HG03460 (cell line): ENCODE data around the gene STOML1.
"Not testable (repeated sequence)": the region's sequence is repeated elsewhere in the genome, so short reads cannot be mapped to it uniquely, and the experiment has no call there.

Source experiments
- ATAC-seq: cut with Tn5 transposase; IDR thresholded peaks from one replicate; pipeline ENCODE4 v1.9.1; 2021; ENCODE audit not compliant: unreplicated experiment

The STOML1 gene

DNA sequence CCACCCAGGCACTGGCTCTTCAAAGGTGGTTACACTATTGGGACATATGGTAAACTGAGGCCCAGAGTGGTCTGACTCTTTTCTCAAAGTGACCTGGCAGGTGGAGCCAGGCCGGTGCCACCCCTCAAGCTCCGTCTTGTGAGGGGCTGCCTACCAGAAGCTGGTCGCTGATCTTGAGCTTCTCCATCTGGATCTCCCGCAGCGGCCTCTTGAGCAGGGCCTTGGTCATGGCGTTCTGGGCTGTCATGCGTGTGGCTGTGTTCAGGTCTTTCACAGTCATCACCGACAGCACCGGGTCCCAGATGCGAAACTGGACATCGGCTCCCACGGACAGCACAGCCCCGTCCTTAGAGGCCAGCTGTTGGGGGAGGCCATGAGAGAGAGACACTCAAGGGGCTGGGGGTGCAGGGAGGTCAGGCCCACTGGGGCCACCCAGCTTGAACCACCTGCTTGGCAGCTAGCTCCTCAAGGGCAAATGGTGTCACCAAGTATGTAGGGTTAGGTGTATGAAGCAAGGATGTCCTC is 3.6 kb downstream of the STOML1 start:
- no peak for ATAC-seq

DNA sequence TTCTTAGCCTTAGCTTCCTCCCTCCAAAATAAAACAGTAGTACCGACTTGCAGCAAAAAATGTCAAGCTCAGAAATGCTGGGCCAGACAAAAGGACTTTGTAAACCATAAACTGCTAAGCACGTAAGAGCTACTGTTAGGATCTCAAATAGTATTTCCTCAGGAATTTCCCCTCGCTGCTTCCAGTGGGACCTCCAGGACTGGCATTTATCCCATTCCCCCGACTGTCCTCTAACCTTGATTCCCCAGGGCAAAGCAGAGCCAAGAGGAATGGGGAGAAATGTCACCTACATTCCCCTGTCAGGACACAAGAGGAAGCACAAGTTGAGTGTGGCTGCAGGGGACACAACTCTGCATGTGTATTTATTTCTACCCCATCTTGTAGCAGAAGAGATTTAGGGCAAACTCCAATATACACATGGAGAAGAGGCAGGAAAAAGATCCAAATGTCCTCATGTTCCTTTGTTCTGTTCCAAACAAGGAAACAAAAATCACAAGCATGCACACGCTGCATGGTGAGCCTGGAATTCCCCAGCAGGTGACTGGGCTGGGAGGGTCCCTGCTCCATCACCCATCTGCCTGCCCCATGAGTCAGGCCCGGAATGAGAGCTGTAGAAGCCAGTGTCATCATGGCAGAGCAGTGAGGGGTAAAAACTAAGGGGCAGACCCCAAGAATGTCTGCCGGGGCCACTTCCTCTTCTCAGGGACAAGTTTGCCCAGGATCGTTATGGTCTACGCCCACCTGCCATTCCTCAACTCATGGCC is 4.2 kb downstream of the STOML1 start:
- no peak for ATAC-seq

DNA sequence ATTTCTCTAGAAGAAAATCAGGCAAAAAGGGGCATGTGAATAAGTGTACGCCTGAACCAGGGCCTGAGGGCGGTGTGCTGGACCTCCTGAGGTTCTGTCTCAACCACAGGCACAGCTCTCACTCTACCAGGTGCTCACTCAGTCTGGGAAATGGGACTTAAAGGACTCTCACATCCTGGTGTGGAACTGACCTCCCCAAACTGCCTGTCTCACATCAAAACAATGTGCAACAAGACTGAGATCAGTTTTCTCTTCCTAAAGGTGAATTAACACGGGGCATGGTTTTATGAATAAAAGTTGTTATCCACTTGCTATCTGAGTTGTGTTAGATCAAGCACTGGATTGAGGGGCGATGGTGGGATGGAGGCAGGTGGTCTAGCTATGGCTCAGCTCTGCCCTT is 4.8 kb downstream of the STOML1 start:
- ATAC-seq = no peak

DNA sequence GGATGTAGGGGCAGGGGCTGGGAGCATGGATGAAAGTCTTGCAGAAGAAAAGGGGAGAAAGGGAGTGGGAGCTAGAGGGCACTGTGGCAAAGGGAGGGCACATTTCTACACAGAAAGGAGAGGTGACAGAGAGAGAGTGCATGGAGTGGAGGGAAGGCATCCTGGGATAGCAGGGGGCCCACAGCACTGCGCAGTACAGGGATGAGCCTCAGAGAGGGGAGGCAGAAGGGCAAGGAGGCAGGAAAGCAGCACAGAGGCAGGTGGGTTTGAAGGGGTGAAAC is 5.4 kb downstream of the STOML1 start:
- no peak for ATAC-seq

DNA sequence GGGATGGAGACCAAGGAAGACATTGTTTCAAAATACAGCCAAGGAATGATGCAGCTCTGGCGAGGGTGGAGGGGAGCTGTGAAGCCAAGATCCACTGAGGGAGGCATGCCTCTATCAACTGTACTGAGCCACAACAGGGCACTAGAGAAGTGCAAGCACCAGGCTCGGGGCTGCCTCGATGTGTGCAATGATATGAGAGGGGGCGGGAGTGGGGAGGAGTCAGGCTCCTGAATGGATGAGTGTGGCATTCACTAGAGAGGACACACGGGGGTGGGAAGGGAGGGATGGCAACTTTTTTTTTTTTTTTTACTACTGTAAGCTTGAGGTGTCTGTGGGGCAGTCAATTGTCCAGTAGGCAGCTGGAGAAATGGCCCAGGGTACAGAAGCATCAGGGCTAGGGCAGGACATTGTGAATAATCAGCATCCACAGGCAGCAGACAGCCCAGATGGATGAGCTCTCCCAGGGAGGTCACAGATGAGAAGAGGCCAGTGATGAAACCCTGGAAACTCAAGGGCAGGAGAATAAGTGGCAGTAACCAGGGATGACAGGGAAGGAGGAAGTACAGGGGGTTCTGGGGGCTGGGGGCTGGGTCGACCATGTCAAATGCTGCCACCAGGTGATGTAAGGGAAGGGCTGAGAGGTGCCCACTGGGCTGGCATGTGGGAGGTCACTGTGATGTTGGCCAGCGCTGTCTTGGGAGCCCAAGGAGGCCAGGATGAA is 5.9 kb downstream of the STOML1 start:
- no peak for ATAC-seq

DNA sequence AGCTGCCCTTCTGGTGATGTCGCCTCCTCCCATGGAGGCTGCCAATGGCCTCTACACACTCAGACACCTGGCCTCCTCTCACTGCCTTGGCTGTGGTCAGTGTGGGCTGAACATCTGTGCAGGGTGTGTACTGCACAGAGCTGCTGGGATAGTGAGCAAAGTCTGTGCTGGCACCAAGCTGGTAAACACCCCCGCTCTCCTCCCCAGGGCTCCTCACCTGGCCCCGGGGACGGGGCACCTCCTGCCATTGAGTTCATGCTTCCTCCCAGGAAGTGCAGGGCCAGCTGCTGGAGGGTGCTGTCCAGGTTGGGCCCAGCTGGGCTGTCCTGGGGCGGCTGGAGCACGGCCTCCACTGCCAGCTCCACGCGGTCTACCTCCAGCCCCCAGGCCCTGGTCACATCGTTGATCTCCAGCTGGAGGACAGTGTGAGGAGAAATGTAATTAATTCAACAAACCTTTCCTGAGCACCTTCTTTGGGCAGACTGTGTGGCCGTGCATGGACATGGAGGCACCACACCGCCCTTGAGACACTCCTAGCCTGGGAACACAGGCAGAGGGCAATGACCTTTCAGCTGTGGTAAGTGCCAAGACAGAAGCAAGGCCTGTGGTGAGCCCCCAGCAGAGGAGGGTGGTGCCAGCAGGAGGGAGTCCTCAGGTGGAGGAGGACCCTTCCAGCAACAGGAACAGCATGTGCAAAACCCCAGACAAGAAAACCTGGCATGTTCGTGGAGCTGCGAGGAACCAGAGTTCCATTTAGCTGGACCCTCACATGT is 6.8 kb downstream of the STOML1 start:
- ATAC-seq = no peak

DNA sequence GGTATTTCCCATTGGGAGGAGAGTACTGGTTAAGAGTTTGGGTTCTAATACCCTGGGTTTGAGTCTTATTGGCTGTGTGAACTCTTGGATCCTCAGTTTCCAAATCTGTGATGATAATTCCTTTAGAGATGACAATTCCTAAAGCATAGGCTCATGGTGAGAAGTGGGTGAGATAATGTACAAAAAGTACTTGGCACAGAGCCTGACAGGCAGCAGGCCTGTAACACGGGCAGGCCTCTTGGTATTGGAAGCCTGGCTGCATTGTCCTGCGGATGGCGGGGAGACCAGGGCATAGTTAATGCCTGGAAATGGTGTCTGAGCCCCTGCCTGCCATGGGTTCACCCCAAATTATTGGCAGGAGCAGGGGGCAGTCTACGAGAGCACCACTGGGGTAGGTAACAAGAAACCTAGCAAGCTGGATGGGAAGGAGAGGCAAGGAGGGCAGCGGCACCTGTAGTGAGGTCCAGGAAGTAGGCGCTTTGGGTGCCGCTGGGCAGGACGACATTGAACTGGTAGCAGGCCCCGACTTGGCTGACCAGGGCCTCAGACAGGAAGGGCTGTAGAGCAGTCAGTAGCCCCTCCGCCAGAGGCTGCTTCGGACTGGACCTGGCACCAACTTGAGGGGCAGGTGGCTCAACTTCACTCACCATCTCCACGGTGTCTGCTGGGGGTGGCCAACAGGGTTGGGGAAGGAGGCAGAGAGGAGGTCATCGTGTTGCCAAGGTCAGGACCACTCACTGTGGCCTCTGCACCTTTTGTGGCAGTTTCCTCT is 7.7 kb downstream of the STOML1 start:
- ATAC-seq = no peak

DNA sequence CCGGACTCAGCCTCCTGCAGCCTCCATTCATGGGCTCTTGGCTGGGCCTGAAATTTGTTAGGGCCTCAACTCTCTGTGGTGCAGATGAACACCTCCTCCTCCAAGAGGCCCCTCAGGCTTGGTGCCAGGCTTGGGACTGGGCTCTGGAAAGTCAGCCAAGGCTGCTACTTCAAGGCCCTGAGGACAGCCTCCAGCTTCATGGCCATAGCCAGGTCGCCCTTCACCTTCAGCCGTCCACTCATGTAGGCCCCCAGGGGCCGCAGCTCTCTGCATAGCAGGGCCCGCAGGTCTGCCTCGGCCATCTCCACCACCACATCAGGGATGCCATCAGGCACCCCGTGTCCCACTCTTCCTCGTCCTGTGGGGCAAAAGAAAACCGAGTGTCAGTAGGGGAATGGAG is 8.3 kb downstream of the STOML1 start:
- ATAC-seq = no peak

DNA sequence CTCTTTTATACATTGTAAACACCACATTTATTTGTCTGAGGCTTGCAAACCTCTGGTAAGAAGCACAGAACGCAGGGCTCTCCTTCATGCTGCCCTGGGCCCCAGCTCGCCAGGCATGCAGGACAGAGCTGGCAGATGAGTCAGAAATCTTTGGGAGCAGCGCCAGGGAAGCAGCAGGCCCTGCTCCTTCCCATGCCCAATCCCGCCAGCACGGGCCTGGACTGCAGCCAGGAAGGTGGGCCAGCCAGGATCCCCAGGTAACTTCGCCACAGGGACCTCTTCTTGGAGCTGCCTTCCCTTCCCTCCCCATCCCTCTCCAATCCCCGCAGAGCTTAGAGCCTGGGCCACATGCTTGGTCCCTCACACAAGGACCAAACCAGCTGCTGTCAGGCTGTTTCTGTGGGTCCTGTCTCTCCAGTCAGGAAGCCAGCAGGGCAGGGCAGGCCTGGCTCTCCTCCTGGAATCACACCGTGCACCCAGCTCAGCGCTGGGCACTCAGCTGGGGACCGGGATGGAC is 8.8 kb downstream of the STOML1 start:
- no peak for ATAC-seq

DNA sequence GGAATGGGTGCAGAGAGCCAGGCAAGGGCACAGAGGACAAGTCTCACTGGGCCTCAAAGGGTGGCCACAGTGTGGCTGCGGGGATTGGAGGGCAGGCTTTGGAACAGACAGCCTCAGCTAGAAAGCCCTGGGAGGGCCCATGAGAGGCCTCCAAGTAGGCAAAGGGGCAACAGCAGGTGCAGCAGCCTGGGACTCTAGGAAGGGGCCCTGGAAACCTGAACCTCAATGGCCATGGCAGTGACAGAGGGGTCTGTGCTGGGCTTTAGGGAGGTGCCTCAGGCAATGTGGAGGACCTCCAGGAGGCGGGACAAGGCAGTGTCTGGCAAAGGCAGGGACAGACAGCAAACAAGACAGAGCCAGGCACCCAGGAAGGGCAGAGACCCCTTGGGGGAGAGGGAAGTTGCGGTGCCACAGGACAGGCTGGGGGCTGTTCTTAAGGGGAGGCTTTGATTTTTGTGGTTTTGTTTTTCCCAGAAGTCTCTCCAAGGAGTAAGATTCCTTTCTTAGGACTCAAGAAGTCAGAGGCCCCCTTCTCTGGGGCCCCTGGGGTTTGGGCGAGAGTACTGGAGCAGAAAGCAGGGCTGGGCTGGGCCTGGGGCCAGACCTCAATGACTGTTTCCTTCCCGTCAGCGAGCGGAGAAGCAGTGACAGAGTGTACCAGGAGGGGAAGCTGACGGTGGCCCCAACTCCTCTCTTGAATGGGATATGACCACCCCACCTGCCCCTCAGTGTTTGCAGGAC is 9.7 kb downstream of the STOML1 start:
- no peak for ATAC-seq

DNA sequence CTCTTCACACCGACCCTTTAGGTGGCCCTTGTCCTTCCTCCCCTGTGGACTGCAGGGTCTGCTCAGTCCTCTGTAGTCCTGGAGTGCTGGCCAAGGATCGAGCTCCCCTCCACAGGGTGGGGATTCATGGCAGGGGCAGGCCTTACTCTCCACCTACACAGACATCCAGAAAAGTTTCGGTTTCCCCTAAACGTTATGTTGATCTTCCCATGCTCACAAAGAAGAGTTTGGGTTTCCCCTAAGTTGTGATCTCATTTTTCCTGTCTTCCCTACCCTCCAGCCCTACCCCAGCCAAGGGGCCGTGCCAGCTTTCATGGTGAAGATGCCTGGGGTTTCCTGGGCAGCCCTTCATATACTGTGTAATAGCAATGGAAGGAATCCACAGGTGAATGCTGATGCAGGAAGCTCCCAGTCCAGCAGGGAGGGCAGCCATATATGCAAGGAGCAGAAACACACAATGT is 10.3 kb downstream of the STOML1 start:
- ATAC-seq = no peak

DNA sequence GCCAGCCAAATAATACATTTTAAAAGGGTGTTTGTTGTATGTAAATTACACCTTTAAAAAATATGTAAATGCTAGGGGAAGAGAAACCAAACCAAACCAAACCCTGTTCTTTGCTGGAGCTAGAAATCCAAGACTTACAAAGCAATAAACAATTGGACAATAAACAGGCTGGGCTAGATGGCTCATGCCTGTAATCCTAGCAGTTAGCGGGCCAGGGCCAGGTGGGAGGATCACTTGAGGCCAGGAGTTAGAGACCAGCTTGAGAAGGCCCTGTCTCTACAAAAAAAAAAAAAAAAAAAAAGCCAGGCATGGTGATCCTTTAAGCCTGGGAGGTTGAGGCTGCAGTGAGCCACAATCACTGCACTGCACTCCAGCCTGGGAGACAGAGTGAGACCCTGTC is 12.5 kb downstream of the STOML1 start:
- ATAC-seq = no peak

DNA sequence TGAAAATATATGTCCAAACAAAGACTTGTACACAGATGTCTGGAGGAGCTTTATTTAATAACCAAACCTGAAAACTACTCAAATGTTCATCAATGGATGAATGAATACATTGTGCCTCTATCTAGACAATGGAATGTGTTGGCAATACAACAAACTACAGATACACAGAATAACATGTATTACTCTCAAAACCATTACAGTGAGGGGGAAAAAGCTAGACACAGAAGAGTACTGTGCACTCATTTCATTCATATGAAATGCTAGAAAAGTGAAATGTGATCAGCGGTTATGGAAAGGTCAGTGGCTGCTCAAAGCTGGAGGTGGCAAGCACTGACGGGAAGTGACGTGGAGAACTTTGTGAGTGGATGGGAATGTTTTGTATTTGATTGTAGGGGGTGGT is 13.2 kb downstream of the STOML1 start:
- ATAC-seq = no peak

DNA sequence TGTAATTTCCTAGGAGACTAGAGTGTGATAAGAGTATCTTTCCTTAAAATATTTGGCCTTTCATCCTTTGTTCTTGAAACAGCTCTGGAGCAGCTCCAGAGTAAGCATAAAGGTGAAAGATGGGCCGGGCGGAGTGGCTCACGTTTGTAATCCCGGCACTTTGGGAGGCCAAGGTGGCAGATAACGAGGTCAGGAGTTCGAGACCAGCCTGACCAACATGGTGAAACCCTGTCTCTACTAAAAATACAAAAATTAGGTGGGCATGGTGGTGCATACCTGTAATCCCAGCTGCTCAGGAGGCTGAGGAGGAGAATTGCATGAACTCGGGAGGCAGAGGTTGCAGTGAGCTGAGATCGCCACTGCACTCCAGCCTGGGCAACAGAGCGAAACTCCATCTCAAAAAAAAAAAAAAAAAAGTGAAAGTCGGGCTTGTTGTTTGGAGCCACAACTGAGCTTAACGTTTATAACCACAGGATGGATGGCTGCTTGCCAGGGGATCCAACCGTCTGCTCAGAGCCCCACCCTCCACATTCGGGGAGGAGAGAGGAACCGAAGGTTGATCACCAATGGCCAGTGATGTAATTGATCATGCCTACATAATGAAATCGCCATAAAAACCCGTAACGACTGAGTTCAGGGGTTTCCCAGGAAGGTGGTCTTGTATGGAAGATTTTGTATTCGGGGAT is 16.5 kb downstream of the STOML1 start:
- ATAC-seq = not testable (repeated sequence)

DNA sequence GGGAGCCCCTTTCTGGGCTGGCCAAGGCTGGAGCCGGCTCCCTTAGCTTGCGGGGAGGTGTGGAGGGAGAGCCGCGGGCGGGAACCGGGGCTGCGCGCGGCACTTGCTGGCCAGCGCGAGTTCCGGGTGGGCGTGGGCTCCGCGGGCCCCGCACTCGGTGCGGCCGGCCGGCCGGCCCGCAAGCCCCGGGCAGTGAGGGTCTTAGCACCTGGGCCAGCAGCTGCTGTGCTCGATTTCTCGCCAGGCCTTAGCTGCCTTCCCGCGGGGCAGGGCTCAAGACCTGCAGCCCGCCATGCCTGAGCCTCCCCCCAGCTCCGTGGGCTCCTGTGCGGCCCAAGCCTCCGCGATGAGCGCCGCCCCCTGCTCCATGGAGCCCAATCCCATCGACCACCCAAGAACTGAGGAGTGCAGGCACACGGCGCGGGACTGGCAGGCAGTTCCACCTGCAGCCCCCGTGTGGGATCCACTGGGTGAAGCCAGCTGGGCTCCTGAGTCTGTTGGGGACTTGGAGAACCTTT is 18.4 kb downstream of the STOML1 start:
- not testable (repeated sequence) for ATAC-seq

DNA sequence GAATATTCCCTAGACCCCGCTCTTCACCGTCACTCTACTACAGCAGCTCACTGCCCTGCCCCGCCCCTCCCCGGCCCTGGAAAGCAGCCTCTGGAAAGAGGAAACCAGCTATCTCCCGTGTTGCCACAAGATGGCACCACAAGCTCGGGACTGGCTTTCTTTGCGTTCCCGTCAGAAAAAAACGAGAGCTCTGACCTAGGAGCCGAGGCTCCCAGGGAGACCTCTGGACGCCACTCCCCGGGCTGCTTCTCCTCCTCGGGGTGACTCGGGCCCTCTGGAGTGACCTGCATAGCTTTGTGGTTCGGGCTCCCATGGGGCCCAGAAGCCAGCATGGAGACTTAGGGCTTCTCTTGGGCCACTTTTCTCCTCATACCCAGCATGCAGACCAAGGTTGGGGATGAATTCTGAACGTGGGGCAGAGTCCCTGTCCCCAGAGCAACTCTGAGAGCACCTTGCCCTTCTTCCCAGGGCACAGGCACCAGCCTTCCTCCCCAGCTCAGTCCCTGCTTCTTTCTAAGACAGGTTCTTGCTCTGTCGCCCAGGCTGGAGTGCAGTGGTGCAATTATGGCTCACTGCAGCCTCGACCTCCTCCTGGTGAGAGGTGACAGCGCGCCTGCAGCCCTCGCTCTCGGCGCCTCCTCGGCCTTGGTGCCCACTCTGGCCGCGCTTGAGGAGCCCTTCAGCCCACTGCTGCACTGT is 19.0 kb downstream of the STOML1 start:
- no peak for ATAC-seq

DNA sequence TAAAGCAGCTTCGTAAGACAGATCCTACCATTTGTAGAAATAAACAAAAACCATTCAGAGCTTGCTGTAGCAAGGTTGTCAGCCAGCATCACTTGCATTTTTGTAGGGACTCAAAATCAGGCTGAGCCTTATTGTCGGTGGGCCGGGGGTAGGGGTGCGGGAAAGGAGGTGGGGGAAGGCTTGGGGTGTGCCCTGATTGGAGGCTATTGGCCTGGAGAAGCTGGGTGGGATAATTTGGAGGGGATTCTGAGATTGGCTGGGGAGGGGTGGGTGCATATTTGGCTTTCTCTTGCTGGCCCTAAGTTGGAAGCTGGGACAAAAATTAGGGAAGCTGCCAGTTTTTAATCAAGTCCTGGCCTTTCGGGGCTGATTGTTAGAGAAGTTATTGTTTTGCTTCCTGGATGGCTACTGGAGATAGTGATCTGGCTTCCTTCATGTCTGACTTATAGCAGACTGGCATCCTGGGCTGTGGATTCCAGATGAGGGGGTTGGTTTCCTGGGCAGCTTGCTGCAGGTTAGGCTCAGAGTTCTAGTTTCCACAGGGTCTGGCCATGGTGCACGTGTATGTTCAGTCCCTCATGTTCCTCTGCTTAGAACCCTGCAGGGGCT is 22.8 kb downstream of the STOML1 start:
- ATAC-seq = no peak

DNA sequence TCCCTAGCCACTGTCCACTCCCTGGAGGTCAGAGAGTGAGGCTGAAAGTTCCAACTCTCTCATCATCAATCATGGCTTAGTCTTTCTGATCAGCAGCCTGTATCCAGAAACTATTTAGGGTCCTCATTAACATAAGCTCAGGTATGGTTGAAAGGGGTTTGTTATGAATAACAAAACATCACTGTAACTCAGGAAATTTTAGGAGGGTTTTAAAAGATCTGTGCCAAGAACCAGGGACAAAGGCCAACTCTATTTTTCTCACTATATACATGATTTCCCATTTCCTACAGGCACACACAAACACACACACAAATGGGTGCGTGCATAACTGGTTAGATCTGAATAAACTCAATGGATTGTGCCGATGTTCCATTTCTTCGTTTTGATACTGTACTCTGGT is 23.6 kb downstream of the STOML1 start:
- ATAC-seq = no peak
